ENCODE results near the gene IGSF11.
A peak's percentile ranks its signal among the peaks of the same experiment; 100 is the strongest.
"Not testable (repeated sequence)": the region's sequence is repeated elsewhere in the genome, so short reads cannot be mapped to it uniquely, and the experiment has no call there.

Gene IGSF11, protein sequence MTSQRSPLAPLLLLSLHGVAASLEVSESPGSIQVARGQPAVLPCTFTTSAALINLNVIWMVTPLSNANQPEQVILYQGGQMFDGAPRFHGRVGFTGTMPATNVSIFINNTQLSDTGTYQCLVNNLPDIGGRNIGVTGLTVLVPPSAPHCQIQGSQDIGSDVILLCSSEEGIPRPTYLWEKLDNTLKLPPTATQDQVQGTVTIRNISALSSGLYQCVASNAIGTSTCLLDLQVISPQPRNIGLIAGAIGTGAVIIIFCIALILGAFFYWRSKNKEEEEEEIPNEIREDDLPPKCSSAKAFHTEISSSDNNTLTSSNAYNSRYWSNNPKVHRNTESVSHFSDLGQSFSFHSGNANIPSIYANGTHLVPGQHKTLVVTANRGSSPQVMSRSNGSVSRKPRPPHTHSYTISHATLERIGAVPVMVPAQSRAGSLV
- 0.17 to 0.31 reads per million in 2 donors for total RNA-seq

DNA sequence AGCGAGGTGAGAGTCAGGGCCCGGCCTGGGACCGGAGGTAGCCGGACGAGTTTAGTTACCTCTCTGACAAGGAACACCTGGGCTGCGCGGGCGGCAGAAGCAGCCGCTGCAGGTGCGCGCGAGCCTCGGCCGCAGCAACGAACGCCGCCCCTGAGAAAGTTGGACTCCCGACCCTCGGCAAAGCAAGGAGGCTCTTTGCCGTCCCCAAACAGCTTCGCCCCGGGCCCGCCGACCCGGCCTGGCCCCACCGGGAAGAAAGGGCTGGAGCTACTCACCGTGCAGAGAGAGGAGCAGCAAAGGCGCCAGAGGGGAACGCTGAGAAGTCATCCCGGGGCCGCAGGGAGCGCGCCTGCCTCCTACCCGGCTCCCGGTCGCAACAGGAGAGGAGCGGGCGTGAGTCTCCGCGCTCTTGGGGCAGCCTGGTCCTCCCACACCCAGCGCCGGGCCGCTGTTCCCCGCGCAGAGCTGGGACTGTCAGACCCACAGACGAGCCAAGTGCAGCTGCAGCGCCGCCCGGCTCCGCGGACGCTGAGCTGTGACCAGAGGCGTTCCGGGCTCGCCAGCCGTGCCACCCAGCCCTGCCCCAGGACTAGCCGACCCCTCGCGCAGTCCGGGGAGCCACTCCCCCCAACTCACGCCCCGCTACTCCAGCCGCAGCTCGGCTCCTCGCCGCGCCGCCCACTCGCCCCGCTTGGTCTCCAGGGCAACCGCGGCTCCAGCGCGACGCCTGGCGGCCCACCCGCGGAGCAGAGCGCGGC is at the start of gene IGSF11:
Gene IGSF11, minus strand, starts transcription at position 591 of the 758 bp plus-strand sequence. Its CDS starts 264 bp downstream, at position 327.
- DNase-seq = peak; percentile 26

DNA sequence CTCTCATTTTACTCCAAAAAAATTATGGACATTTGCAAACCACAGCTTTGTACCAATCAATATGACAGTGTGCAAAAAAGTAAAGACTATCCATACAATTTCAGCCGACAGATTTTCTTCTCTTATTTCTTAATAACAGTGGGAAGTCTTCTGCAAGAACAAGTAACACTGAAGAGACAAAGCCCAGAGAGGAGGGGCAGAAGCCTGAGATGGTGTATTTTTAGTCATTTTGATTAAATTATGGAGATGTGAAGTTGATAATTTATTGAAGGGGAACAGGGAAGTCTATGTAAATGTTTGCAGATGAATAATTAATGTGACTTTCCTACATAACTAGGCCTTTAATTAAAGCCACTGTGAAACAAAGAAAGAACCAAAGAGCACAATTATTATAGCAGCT is 45.7 kb upstream of the IGSF11 start:
- DNase-seq = no peak

DNA sequence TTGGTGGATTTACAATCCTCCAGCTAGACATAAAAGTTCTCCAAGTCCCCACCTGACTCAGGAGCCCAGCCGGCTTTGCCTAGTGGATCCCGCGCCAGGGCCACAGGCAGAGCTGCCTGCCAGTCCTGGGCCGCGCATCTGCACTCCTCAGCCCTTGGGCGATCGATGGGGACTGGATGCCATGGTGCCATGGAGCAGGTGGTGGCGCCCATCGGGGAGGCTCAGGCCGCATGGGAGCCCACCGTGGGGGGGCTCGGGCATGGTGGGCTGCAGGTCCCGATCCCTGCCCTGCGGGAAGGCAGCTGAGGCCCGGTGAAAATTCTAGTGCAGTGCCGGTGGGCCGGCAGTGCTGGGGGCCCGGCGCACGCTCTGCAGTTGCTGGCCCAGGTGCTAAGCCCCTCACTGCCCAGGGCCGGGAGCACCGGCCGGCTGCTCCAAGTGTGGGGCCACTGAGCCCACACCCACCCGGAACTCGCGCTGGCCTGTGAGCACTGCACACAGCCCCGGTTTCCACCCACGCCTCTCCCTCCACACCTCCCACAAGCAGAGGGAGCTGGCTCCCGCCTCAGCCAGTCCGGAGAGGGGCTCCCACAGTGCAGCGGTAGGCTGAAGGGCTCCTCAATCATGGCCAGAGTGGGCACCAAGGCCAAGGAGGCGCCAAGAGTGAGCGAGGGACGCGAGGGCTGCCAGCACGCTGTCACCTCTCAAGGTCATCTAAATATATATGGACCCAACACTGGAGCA is 38.8 kb upstream of the IGSF11 start:
- peak; percentile 5 for DNase-seq

DNA sequence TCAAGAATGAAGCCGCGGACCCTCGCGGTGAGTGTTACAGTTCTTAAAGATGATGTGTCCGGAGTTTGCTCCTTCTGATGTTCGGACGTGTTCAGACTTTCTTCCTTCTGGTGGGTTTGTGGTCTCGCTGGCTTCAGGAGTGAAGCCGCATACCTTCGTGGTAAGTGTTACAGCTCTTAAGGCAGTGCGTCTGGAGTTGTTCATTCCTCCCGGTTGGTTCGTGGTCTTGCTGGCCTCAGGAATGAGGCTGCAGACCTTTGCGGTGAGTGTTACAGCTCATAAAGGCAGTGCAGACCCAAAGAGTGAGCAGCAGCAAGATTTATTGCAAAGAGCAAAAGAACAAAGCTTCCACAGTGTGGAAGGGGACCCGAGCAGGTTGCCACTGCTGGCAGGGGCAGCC is 37.8 kb upstream of the IGSF11 start:
- not testable (repeated sequence) for DNase-seq

DNA sequence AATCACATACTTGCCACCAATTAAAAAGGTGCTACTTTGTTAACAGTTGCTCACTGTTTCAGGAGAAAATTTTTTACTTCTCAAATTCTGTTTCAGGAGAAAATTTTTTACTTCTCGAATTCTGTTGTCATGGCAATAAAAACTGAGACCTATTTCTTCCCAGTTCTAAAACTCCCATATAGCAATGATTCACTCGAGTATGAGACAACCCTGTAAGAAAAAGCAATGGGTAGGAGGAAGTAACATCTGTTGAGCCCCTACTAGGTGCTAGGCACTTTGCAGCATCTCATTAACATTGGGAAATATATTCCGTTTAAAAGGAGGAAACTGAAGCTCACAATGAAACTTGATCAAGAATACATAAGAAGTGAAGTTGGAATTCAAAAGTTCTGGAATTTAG is 35.1 kb upstream of the IGSF11 start:
- DNase-seq = no peak

DNA sequence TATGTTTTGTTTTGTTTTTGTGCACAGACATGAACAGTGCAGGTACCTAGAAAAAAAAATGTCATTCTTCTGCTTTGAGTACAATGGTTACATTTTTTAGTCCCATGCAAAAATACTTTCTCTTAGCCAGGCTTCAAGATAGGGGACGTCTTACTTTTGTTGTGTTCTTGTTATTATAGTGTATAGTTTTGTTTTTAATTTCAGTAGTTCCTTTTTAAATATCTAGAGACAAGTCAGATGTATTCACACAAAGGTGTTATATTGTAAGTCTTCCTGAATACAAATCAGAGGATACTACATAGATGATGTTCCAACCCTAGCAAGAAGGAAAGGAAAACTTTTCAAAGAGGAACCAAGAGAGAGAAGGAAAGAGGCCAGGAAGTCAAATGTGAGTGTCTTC is 28.8 kb upstream of the IGSF11 start:
- no peak for DNase-seq

DNA sequence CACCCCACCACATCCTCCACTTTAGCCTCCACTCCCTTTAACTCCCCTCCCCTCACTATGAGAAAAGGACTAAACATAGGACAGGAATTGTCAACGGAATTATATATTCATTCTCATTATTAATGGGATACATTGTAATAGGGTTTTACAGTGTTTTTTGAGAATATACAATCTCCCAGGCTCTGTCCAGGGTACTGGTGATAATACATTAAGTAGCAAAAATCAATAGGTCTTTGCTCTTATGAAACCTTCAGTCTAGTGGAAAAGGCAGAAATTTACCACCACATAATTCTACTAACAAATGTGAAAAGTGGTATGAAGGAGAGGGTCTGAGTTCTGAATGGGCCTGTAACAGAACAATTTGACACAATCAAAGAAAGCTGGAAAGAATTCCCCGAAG is 28.2 kb upstream of the IGSF11 start:
- DNase-seq = no peak

DNA sequence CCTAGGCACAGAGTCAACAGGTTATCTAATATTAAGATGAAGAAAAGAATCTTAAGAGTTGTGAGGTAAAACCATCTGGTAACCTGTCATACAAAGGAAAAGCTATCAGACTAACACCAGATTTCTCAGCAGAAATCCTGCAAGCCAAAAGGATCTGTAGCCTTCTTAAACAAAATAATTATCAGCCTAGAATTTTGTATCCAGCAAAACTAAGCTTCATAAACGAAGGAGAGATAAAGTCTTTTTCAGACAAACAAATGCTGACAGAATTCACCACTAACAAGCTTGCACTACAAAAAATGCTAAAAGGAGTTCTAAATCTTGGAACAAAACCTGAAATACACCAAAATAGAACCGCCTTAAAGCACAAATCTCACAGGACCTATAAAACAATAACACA is 9.9 kb upstream of the IGSF11 start:
- no peak for DNase-seq

DNA sequence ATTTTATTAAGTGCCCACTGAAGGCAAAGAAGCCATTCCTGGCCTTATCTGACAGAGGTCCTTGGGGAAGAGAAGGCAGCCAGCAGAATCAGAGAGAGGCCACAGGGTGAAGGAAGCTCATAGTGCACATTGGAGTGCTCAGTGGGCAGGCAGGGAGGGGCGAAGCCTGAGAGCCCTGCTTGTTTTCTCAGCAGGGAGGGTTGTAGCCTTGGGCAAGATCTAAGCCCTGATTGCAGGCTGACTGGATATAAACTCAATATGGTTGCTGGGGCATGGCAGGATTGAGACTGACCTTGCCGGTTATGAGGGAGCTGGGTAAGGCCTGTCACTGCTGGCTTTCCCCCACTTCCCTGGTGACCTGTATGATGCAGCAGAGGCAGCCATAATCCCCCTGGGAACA is 7.5 kb upstream of the IGSF11 start:
- no peak for DNase-seq

DNA sequence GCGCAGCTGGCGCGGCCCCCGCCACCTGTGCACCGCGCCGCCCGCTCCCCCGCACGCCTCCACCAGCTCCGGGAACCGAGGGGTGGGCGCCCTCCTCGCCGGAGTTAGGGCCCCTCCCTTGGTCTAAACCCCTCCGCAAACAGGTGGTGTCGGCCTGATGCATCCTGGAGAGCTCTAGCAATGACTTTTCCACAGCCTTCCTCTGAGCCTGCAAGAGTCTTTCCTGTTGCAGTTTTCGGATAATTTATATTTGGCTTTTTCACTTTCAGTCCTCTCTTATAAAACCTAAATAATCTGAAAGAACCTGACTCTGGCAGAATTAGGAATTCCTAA is 334 bp upstream of the IGSF11 start:
- DNase-seq = no peak

DNA sequence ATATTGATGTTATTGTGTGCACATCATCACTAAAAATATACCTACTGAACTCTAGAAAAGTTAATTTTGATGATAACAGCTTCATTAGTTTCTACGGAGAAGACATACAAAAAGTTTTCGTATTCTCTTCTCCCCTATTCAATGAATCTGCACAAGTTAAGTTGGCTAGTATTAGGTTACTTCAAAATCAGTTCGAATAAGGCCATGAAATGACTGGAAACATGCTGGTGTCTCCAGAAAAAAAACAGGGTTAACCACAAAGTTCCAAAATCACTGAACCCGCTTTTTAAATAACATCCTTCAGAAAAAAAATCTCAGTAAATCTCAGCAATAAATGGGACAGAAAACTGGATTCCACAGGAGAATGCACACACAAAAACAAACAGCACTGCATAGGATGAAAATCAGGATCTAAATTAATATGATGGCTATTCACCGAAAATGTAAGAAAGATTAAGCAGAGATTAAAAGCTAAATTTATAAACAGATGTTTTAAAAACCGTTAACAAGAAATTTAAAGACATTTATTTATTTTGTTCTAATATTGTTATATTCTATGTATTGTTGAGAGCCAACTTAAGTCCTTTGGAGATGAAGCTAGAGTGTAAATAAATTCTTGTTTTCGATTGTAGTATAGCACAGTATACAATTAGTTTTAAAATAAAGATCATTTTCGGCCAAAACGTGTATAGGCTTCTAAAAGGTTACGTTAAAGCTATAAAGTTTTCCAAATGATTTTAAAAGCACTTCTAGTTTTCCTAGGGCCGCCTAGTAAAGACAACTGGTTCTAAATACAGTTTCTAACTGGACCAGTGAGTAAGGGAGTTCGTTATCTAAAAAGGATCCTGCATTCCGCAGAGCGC is 1.0 kb downstream of the IGSF11 start:
- DNase-seq = no peak

DNA sequence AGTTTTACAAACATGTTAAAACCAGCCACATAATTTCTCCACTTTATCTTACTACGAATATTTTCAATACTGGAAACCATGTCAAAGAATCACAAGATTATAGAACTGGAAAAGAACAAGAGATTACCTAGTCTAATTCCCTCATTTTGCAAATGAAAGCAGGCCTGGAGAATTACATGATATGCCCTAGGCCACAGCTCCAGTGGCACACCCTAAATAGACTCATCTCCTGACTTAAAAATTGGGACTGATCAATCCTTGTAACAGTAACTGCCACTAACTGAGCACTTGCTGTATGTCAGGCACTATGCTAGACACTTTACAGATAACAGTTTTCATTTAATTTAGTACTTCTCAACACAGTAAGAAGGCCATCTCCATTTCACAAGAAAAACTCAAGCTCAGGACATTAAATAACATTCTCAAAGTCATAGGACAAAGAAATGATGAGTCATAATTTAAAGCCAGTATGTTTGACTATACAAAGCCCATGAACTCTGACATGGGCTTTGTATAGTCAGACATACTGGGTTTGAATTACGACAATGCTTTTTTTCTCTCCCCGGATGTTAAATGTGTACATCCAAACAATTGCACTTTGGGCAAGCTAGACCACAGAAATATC is 9.4 kb downstream of the IGSF11 start:
- DNase-seq = no peak

DNA sequence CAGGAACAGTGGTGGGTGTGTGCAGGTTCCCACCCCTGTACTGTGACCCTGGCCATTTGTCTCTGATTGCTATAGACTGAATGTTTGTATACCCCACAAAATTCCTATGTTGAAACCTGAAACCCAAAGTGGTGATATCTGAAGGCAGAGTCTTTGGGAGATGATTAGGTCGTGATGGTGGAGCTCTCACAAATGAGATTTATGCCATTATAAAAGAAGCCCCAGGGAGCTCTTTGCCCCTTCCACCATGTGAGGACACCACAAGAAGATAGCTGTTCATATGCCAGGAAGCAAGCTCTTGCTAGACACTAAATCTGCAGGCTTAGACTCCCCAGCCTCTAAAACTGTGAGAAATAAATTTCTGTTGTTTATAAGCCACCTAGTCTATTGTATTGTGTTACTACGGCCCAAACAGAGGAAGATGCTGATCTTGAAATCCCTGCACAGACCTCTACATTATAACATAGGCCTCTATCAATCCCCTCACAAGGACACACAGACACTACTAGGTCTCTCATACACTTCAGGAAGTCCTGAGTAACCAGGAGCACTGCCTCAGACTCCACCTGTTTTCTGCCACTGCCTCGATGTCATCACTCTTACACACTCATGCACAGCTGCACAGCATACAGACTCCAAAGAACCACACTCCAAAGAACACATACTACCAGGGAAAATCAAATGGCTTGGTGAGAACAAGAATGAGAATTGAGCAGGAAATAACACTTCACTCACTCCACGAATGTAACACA is 14.7 kb downstream of the IGSF11 start:
- DNase-seq = no peak

DNA sequence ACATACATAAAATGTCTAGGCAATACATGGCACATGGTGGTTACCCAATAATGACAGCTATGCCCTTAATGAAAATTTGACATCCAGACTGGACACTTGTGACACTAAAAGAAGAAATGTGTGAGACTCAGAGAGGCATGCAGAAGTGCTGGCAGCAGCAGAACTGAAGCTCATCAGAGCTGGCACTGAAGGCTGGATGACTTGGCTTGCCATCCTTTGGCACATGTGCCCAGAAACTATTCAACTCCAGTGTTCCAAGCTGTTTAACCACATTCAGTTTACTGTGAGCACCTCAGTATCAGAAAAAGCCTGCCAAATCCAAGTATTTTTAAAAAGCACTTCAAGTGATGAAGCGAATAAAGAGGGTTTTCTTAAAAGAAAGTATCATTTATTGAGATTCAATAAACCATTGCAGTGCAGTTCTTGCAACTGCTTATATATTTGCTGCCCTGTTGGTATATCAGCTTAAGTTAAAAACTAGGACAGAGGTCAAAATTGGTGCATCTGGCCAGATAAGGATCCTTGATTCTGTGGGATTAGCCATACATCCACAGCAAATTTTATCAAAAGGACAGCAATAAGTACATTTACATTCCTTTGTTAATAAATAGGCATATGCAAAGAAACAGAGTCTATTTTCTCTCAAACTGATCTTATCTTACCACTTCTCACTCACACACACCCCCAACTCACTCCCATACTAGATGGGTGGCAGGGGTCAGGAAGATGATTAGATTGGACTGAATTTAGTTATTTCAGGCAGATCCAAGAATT is 15.8 kb downstream of the IGSF11 start:
- no peak for DNase-seq

DNA sequence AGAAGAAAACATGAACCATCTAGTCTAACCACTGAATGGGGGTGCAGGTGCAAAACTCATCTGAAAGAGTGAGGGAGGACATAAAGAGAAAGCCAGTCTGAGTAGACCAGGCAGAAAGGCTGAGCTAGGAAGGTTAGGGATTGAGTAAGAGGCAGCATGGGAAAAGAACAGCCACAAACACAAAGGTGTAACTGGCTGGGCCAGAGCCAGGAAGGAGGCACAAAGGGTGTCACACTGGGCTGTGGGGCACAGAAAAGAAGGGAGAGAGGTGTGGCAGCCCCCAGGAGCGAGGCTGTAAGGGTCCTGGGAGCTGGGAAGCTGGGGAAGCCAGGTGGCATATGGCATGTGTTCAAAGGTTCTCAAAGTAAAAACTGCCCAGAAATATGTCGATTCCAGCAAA is 18.7 kb downstream of the IGSF11 start:
- DNase-seq = no peak

DNA sequence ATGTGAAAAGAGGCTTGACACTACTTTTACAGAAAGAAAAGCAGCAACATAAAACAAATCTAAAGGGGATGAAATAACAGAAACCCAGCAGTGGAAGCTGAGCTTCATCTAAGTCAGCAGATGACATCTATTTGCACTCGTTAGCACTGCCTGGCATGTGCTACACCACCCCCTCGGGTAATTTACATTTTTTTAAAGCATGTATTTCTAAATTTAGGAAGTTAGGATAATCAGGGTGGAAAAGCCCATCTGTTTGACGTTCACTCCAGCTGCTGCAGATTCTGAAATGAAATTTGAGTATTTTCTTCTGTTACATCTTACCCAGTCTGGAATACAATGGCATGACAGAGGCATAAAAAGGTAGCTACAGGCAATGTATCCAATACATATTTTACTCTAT is 20.7 kb downstream of the IGSF11 start:
- no peak for DNase-seq

DNA sequence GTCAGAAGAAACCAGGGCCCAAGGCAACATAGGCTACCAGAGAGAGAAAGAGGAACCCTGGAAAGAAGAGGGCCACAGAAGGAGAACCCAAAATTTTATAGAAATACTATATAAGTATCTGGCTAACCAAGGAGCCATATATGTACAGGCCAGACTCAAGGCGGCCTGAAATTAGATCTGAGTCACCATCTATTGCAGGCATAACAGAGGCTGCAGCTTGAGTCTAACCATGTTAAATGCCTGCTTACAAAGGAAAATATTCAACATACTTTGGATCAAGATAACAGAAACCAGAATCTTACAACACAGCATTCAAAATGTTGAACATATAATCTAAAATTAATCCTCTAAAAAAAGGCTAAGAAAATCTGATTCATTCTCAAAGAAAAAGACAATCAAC is 23.1 kb downstream of the IGSF11 start:
- no peak for DNase-seq

DNA sequence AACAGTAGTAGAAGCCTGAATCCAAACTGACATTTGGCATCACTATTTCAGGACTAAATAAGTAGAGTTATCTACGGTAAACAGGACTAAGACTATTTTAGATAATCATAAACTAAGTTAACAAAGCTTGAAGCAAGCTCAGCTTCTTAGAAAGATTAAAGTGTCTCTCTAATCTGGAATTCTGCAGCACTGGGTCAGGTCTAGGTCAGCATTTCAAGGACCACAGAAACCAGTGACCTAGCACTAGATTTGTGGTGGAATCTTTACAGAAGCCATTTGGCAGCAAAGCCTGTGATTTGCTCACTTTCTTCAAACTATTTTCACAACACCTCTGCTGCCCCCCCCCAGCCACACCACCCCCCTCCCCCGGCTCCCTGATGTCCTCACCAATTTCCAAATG is 37.5 kb downstream of the IGSF11 start:
- DNase-seq = no peak

DNA sequence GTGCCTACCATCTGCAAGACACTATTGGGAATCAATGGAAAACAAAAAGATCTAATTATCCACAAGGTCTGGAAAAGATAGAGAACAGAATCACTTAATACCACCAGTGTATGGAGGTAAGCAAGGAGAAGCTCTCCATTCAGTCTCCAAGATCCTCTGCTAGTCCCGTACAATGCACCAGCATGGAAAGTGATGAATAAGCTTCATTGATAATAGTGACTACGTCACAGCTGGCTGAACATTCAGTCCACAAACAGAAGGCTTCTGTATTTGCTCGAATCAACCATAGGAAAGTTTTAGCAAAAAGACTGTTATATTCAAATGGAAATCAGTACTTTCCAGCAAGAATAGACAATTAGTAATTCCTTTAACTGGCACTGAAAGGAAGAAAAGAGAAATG is 42.9 kb downstream of the IGSF11 start:
- no peak for DNase-seq

DNA sequence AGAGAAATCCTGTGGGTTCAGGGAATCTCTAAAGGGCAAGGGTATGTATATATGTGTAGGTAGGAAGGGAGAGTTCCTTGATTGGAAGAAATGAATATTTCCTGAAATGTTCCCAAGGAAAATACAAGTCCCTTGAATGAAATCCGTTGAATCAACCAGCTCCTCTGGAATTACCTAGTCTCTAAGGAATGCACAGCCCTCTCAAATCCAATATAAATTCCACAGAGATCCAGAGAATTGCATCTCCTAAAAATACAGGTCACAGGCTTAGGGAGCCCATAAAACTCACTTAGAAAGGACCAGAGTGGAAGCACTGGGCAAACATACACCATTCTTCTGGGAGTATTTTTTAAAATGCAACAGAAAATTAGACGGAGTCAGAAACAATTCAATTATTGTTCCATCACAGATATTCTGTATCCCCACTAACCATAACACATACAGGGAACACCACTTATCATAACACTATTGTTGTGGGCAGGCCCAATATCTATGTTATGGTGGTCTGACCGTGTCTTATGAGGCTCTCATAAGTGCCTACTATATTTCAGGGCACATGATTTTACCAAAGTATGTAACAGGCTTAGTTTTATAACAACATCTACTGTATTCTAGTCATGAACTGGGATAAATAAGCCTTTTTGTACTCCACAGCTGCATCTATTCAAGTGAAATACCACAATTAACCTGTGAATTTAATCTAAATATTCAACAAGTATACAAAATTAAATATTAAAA is 43.7 kb downstream of the IGSF11 start:
- no peak for DNase-seq

All from activated gamma-delta T cell (primary cell).